Activated CD4-positive, alpha-beta T cell treated with anti-CD3 and anti-CD28 coated beads, Interleukin-2, Interleukin-6, amounts not matched to agents 100 ng/mL and 50 ng/mL, durations not matched to agents 16 hours and 8 hours (primary cell): ENCODE data around the gene ZC3H4.
A peak's percentile ranks its signal among the peaks of the same experiment; 100 is the strongest.

Source experiments
- DNase-seq: peaks from one replicate; pipeline ENCODE4 v3.0.0-alpha.2; 2020

The ZC3H4 gene

GRCh38 chr19:47044946-47045866 lies 68.4 kb downstream of the ZC3H4 start:
- no peak for DNase-seq

GRCh38 chr19:47040869-47041268 lies 72.7 kb downstream of the ZC3H4 start:
- DNase-seq: no peak

GRCh38 chr19:47039239-47039874 lies 74.2 kb downstream of the ZC3H4 start:
- no peak for DNase-seq

- no peak for DNase-seq
Observed at GRCh38 chr19:47037766-47038165, 75.8 kb downstream of the ZC3H4 start.

GRCh38 chr19:47036097-47036651 lies 77.4 kb downstream of the ZC3H4 start:
- DNase-seq: peak; percentile 32

GRCh38 chr19:47035127-47036096 lies 78.2 kb downstream of the ZC3H4 start:
- peak; percentile 96 for DNase-seq

- peak; percentile 62 for DNase-seq
Observed at GRCh38 chr19:47032171-47032811, 81.3 kb downstream of the ZC3H4 start.

- DNase-seq: no peak
Observed at GRCh38 chr19:47028195-47028601, 85.4 kb downstream of the ZC3H4 start.

GRCh38 chr19:47027586-47028088 lies 85.9 kb downstream of the ZC3H4 start:
- DNase-seq: no peak

GRCh38 chr19:47026889-47027288 lies 86.7 kb downstream of the ZC3H4 start:
- no peak for DNase-seq

- DNase-seq: no peak
Observed at GRCh38 chr19:47026156-47026555, 87.4 kb downstream of the ZC3H4 start.

- DNase-seq: no peak
Observed at GRCh38 chr19:47024502-47024901, 89.1 kb downstream of the ZC3H4 start.

GRCh38 chr19:47023448-47023794 lies 90.2 kb downstream of the ZC3H4 start:
- no peak for DNase-seq

GRCh38 chr19:47022541-47023447 lies 90.8 kb downstream of the ZC3H4 start:
- no peak for DNase-seq

GRCh38 chr19:47022140-47022536 lies 91.4 kb downstream of the ZC3H4 start:
- no peak for DNase-seq

- DNase-seq: no peak
Observed at GRCh38 chr19:47021536-47022139, 91.9 kb downstream of the ZC3H4 start.

- DNase-seq: no peak
Observed at GRCh38 chr19:47020992-47021496, 92.5 kb downstream of the ZC3H4 start.

GRCh38 chr19:47020132-47020805 lies 93.3 kb downstream of the ZC3H4 start:
- DNase-seq: no peak

GRCh38 chr19:47019431-47020041 lies 94.0 kb downstream of the ZC3H4 start, which contains the start of gene NPAS1:
NPAS1 (plus strand) TSS chr19:47019837; CDS start chr19:47021048, 1,211 bp downstream.
- no peak for DNase-seq
